Measurements from ENCODE around the gene TRIM9.
A peak's percentile ranks its signal among the peaks of the same experiment; 100 is the strongest.
"Not testable (repeated sequence)": the region's sequence is repeated elsewhere in the genome, so short reads cannot be mapped to it uniquely, and the experiment has no call there.

The TRIM9 gene

DNA sequence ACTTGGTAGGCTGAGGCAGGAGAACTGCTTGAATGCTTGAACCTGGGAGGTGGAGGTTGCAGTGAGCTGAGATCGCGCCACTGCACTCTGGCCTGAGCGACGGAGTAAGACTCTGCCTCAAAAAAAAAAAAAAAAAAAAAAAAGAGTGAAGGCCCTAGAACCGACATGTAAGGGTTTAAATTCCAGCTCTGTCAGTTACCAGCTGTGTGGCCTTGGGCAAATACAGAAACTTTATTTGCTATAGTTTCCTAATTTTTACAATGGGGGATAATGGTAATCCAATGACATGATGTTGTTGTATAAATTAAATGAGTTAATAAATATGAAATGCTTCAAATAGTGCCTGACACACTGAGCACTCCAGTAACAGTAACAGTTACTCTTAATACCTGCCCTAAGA is 131.0 kb downstream of the TRIM9 start:
- no peak for DNase-seq (ENCODE audit: low spot score)

DNA sequence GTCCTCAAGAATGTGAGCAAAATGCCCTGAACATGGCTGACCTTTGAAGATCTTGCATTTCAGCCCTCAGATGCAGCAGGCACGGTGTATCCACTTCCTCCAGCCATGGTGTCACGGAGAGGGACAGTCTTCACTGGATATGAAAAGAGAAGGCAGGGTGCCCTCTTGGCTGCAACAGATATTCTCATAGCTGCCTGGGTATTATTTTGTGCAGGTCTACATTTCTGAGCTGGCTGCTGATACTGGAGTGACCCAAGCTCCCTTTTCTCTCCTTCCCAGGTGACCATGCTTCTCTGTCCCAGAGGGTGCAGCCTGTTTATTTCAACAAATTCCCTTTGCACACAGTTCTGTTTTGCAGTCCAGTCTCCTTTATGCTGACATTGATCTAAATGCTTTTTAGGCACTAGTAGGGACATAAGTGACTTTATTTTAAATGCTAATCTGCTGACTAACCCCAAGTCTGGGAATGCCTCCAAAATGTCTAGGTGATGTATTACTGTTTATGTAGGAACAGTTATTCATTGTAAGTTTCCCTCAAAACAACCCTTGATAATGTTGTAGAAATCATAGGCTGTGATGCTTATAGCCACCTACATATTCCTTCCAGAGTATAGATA is 133.2 kb downstream of the TRIM9 start:
- peak; percentile 52 for DNase-seq (ENCODE audit: low spot score)

DNA sequence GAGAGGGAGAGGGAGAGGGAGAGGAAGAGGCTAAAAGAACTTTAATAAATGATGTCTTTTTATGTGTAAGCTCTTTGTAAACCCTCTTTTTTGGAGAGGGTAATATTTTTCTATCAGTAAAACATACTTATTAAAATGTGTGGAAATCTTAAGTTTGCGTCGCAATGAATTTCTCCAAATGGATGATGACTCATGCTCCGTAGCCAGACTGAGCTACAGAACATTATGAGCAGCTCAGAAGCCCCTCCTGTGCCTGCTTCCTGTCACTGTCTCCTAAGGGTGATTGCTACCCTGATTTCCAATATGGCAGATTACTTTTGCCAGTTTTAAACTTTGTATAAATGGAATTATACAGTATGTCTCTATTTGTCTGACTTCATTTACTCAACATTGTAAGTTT is 137.6 kb downstream of the TRIM9 start:
- no peak for DNase-seq (ENCODE audit: low spot score)

DNA sequence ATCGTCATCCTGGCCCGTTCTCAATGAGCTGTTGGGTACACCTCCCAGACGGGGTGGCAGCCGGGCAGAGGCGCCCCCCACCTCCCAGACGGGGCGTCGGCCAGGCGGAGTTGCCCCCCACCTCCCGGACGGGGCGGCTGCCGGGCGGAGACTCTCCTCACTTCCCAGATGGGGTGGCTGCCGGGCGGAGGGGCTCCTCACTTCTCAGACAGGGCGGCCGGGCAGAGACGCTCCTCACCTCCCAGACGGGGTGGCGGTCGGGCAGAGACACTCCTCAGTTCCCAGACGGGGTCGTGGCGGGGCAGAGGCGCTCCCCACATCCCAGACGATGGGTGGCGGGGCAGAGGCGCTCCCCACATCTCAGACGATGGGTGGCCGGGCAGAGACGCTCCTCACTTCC is 138.5 kb downstream of the TRIM9 start:
- not testable (repeated sequence) for DNase-seq (ENCODE audit: low spot score)

GRCh38 chr14:50955373-50956043 is 139.4 kb downstream of the TRIM9 start:
- peak; percentile 93 for DNase-seq (ENCODE audit: low spot score)

DNA sequence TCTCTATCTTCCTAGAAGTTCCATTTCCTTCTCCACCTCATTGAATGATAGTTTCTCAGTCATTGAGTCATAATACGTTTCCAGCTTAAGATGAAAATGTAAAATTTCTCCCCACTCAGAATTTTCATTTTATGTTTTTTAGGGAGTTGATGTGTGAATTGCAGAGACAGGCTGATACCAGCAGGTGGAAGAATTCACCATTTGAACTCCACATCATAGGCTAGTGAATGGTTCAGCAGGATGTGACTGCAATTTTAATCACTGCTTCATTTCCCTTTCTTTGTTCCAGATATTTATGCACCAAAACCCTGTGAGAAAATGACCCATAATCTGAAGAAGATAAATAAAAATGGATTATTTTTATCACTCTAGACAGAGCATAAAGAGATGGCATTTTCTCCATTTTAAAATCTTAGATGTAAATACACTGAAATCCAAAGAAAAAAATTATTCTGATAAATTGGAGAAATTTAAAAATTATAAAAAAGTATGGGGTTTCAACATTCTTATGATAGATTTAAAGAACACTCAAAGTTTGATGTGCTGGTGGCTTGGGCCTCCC is 140.0 kb downstream of the TRIM9 start:
- peak; percentile 65 for DNase-seq (ENCODE audit: low spot score)

DNA sequence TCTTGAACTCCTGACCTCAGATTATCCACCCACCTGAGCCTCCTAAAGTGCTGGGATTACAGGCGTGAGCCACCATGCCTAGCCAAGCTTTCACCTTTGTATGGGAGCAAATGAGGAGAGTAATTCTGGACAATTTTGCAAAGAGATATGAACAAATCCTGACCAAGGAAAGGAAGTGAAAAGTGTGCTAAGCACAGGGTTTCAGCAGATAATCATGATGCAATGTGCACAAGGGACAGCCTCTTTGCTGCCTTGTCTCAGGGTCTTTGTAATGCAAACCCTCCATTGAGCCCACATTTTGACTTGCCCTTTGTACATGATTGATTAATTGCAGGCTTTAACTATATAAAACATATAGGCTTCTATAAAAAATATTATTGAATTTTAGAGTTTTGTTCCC is 141.4 kb downstream of the TRIM9 start:
- DNase-seq (ENCODE audit: low spot score) = no peak

GRCh38 chr14:50951032-50951431 is 143.9 kb downstream of the TRIM9 start:
- DNase-seq (ENCODE audit: low spot score) = no peak

GRCh38 chr14:50948205-50948604 is 146.7 kb downstream of the TRIM9 start:
- no peak for DNase-seq (ENCODE audit: low spot score)

DNA sequence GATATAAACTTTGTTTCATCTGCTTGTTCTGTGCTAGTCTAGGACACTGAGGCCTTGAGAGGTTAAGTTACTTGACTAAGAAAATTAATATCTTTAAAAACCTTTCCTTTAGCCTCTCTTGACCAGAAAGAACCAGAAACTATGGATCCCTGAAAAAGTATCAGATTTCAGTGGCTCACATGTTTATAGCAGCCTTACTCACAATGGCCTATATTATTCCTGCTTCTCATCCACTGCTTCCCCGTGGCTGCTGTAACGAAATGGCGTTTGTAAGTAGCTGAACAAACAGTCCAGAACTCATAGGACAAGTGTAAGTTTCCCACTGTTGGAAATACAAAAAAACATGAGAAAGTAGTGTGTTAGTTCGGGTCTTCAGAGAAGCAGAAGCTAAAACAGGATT is 147.5 kb downstream of the TRIM9 start:
- DNase-seq (ENCODE audit: low spot score) = no peak

DNA sequence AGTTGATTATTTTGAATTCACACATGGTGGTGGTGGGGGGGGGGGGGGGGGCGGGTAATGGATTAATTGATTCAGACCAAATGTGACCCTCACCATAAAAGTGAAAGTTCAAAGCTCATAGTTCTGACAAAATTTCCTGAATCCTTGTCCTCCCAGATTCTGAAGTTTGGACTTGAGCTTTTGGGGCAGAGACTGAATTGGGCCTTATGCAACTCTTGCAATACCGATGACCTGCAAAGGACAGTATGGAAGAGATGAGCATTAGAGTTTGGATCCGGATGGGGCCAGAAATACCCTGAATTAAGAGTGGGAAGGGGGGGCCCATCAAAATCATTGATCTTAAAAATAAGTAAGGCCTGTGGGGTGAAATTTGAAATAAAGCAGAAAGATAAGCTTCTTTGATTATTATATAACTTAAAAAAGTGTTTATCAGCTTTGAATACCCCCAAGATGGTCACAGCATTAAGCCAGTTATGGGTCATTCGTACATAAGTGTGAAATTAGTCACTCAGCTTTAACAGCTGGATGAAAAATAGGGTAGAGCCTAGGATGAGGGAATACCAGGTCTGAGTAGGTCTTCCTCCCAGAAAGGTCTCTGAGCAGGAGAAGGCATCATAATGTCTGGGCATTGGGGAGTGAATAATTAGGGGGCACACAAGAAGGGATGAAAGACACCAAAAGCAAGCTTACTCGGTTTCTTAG is 148.5 kb downstream of the TRIM9 start:
- DNase-seq (ENCODE audit: low spot score) = no peak

GRCh38 chr14:50944647-50945413 is 150.1 kb downstream of the TRIM9 start:
- DNase-seq (ENCODE audit: low spot score) = peak; percentile 69

DNA sequence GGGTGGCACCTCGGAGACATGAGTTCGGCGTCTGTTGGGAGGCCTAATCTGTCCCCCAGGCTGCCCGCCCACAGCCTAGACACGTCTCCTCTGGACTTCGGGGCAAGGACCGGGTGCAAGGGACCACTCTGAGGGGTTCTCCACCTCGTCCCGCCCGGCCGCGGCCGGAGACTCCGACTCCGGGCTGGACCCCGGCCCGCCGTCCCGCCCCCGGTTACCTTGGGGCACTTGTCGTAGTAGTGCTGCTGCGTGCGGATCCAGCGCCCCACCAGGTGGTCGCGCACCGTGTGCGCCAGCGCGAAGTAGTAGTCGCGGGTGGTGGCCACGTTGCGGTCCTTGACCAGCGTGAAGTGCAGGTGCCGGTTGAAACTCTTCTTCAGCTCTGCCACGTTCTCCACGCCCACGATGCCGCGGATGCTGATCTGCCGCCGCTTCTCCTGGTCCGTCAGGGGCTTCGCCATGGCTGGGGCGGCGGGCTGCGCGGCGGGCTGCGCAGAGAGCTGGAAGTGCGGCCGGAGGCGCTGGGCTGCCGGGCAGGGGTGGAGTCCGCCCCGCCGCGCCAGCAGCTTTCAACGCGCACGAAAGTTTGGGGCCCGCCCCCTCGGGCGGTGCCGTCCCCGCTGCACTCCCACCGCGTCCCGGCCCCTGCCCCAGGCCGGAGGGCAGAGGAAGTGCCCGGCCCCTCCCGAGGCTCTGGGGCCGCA is 150.8 kb downstream of the TRIM9 start, which contains the start of gene PYGL:
PYGL (minus strand) TSS at position 541 of the 704 bp plus-strand sequence; CDS start at position 461, 80 bp downstream.
- DNase-seq (ENCODE audit: low spot score) = peak; percentile 91

DNA sequence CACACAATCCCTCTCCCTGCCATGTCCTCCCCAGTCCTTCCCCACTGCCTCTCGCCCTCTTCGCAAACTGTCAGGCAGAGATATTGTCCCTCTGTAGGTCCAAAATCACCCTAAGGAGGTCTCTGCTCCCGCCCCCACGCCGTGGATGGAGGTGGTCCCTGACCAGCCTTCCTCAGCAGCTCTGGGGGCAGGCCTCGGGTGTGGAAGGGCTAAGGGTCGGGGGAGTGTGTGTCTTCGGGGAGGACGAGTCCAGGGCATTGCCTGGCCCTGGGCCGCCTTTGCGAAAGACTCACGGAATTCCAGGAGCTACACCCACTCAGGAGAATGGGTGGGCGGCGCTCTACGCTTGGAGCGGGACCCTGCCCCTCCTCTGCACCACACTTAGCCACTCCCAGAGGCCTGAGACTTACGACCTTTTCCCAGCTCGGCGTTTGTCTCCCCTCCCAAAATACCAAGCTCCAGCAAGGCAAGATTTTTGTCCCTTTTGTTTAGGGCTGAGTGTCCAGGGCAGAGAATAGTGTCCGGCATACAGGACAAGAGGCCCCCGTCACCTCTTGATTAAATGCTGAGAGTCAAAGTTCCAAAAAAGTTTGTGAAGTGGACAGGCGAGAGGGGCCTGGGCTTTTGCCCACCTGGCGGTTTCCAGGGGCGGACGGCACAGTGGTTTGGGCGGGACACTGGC is 151.5 kb downstream of the TRIM9 start:
- DNase-seq (ENCODE audit: low spot score) = peak; percentile 39

DNA sequence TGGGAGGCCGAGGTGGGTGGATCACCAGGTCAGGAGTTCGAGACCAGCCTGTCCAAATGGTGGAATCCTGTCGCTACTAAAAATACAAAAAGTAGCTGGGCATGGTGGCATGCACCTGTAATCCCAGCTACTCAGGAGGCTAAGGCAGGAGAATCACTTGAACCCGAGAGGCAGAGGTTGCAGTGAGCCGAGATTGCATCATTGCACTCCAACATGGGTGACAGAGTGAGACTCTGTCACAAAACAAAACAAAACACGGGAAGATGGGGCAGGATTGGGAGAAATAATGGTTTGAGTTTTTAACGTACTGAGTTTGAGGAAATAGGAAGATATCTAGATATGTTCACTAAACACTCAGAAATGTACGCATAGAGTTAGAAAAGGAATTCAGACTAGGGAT is 153.3 kb downstream of the TRIM9 start:
- not testable (repeated sequence) for DNase-seq (ENCODE audit: low spot score)

DNA sequence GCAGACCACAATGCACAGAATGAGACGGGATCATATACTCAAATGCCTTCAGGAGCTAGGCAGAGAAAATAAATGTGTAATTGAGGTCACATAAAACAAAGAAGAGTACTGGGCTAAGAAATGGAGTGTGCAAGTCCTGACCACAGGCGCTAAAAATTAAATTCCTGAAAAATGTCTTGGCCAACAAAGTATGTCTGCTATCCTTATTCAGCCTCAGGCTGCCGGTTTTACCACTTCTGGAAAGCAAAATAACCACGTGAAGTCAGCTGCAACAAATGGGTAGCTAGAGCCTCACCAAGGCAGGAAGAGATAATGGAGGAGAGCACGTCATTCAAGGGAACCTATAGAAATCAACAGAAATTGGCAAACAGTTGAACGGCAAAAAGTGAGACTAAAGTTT is 153.8 kb downstream of the TRIM9 start:
- DNase-seq (ENCODE audit: low spot score) = peak; percentile 17

GRCh38 chr14:50937800-50938199 is 157.1 kb downstream of the TRIM9 start:
- DNase-seq (ENCODE audit: low spot score) = no peak

- peak; percentile 18 for DNase-seq (ENCODE audit: low spot score)
Observed at GRCh38 chr14:50937325-50937724, 157.6 kb downstream of the TRIM9 start.

DNA sequence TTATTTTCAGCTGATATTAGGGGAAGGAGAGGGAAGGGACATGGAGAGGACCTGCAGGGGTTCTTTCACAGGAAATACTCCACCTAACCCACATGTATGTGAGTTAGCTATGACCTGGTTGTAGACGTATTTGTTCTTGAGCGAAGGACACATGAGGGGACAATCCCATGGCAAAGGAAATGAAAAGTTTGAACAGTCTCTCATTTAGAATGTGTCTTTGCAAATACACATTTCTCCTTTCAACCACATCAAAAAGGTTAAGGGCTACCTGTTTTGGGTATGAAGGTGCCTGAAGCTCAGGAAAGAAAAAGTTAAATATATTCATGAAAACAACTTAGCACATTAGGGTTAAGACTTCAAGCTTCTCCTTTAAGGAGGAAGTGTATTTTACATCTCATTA is 158.0 kb downstream of the TRIM9 start:
- no peak for DNase-seq (ENCODE audit: low spot score)

- DNase-seq (ENCODE audit: low spot score) = no peak
Observed at GRCh38 chr14:50936016-50936340, 158.9 kb downstream of the TRIM9 start.
